ENCODE measurements around the gene ALDOA. TPM values are rescaled to one million over a fixed set of nuclear protein-coding genes. Genes with fewer than 3 reads are reported as not detected.

ALDOA gene
- polyA plus RNA-seq, 1 experiment: 1,788 TPM

GRCh38 chr16:30068750-30069610 is 3.4 kb downstream of the ALDOA start:
- CTCF ChIA-PET: interaction anchor here (2.9 kb wide), 1 partner anchor 22 kb away, joined by 14 read pairs; the partner anchor contains the start of gene TBX6

GRCh38 chr16:30069611-30070462 is 4.3 kb downstream of the ALDOA start:
- ChIA-PET POLR2A (interaction anchor here (0.7 kb wide), 1 partner anchor 23 kb away, joined by 12 read pairs; no protein-coding TSS in a partner anchor), CTCF (interaction anchor here (2.9 kb wide), 1 partner anchor 22 kb away, joined by 14 read pairs; the partner anchor contains the start of gene TBX6)
- H3K27me3 ChIP-seq (ENCODE audit: control insufficient read depth, insufficient read depth, low read length): no peaks in the 10 kb centered on the region
- peak overlapping the region; percentile 26 for H3K4me3 ChIP-seq (ENCODE audit: low read depth, low read length)
- no peak for DNase-seq (ENCODE audit: low read depth)
- H3K36me3 ChIP-seq (ENCODE audit: control insufficient read depth, insufficient read depth, low read length): peaks cover 44% of the 10 kb centered on the region
- TF ChIP-seq CTCF (IDR thresholded peaks at IDR 0.05; ENCODE audit: insufficient read depth, low read depth, low read length): no peak

More at GRCh38 chr16:30068750-30069610, 3.4 kb downstream of the ALDOA start:
- H3K4me3 ChIP-seq (ENCODE audit: low read depth, low read length): peak overlapping the region; percentile 24; the same call in 1 of the 2 replicates
- H3K27me3 ChIP-seq (ENCODE audit: control insufficient read depth, insufficient read depth, low read length): no peaks in the 10 kb centered on the region
- no peak for DNase-seq (ENCODE audit: low read depth)
- TF ChIP-seq CTCF (IDR thresholded peaks at IDR 0.05; ENCODE audit: insufficient read depth, low read depth, low read length): peak; percentile 60
- H3K36me3 ChIP-seq (ENCODE audit: control insufficient read depth, insufficient read depth, low read length): peaks cover 44% of the 10 kb centered on the region
- POLR2A ChIA-PET: no interaction called here

- CTCF ChIA-PET: interaction anchor here (2.9 kb wide), 1 partner anchor 21 kb away, joined by 14 read pairs; the partner anchor contains the start of gene TBX6
- DNase-seq (ENCODE audit: low read depth): no peak
- peaks cover 44% of the 10 kb centered on the region for H3K36me3 ChIP-seq (ENCODE audit: control insufficient read depth, insufficient read depth, low read length)
- TF ChIP-seq CTCF (IDR thresholded peaks at IDR 0.05; ENCODE audit: insufficient read depth, low read depth, low read length): no peak
- POLR2A ChIA-PET: interaction anchor here (0.7 kb wide), 1 partner anchor 23 kb away, joined by 12 read pairs; no protein-coding TSS in a partner anchor
- H3K4me3 ChIP-seq (ENCODE audit: low read depth, low read length): no peak overlapping the region
- H3K27me3 ChIP-seq (ENCODE audit: control insufficient read depth, insufficient read depth, low read length): no peaks in the 10 kb centered on the region
These were observed 4.9 kb downstream of the ALDOA start for GRCh38 chr16:30070490-30070889.

- H3K27me3 ChIP-seq (ENCODE audit: control insufficient read depth, insufficient read depth, low read length): no peaks in the 10 kb centered on the region
- CTCF ChIA-PET: interaction anchor here (0.5 to 4.1 kb wide), 2 partner anchors 11 to 16 kb away, joined by 3 to 28 read pairs; partner anchors contain the start of gene TBX6
- H3K36me3 ChIP-seq (ENCODE audit: control insufficient read depth, insufficient read depth, low read length): peaks cover 26% of the 10 kb centered on the region
- DNase-seq (ENCODE audit: low read depth): no peak
- peak within 1 kb of the TSS; percentile 60 for H3K4me3 ChIP-seq (ENCODE audit: low read depth, low read length)
- TF ChIP-seq CTCF (IDR thresholded peaks at IDR 0.05; ENCODE audit: insufficient read depth, low read depth, low read length): peak; percentile 18; the same call in 1 of the 2 replicates
- POLR2A ChIA-PET: interaction anchor here (0.7 kb wide), 1 partner anchor 10 kb away, joined by 5 read pairs; the partner anchor contains the start of gene ALDOA
These were observed 10.1 kb downstream of the ALDOA start, which contains the start of gene PPP4C for GRCh38 chr16:30075503-30076275. PPP4C (plus strand) TSS chr16:30075994; CDS start chr16:30076378, 384 bp downstream.
